MM.1S (cell line): ENCODE results near the gene QPCT.
"Not testable (repeated sequence)": the region's sequence is repeated elsewhere in the genome, so short reads cannot be mapped to it uniquely, and the experiment has no call there.

ENCODE experiments used
- DNase-seq: peaks from one replicate; pipeline ENCODE4 v3.0.0-alpha.2; 2015
- H2AFZ ChIP-seq: fragments of 300-600 bp; sonication (generic); 2 replicates; pipeline ENCODE4 v1.6.0; 2016; ENCODE audit warnings: antibody characterized with exemption, low read length
- H3F3A ChIP-seq: fragments of 300-600 bp; sonication (generic); 2 replicates; pipeline ENCODE4 v1.6.1; 2016; ENCODE audit warnings: mild to moderate bottlenecking, antibody characterized with exemption, low read length, moderate library complexity, mixed read lengths; ENCODE audit not compliant: insufficient read depth
- H3K27ac ChIP-seq: fragments of 300-600 bp; sonication (generic); 2 replicates; pipeline ENCODE4 v1.5.1; 2016; ENCODE audit warnings: mild to moderate bottlenecking, low read length
- H3K27me3 ChIP-seq: fragments of 300-600 bp; sonication (generic); replicated peaks from 2 replicates; pipeline ENCODE4 v1.6.0; 2016; ENCODE audit warnings: low read length; ENCODE audit not compliant: insufficient read depth
- H3K36me3 ChIP-seq: fragments of 300-600 bp; sonication (generic); replicated peaks from 2 replicates; pipeline ENCODE4 v1.6.1; 2016; ENCODE audit warnings: mild to moderate bottlenecking, low read length, mixed read lengths; ENCODE audit not compliant: insufficient read depth
- H3K4me1 ChIP-seq: fragments of 300-600 bp; sonication (generic); 2 replicates; pipeline ENCODE4 v1.6.1; 2016; ENCODE audit warnings: low read length, mixed read lengths
- H3K4me2 ChIP-seq: fragments of 300-600 bp; sonication (generic); 2 replicates; pipeline ENCODE4 v1.6.0; 2016; ENCODE audit warnings: low read depth, low read length
- H3K4me3 ChIP-seq: fragments of 300-600 bp; sonication (generic); 2 replicates; pipeline ENCODE4 v1.5.1; 2016; ENCODE audit warnings: low read length, mixed read lengths
- H3K79me2 ChIP-seq: fragments of 300-600 bp; sonication (generic); 2 replicates; pipeline ENCODE4 v1.6.1; 2016; ENCODE audit warnings: mixed run types, low read length, mixed read lengths
- H3K9ac ChIP-seq: fragments of 300-600 bp; sonication (generic); 2 replicates; pipeline ENCODE4 v1.6.1; 2016; ENCODE audit warnings: low read length, mixed read lengths
- H3K9me2 ChIP-seq: fragments of 300-600 bp; sonication (generic); replicated peaks from 2 replicates; pipeline ENCODE4 v1.6.1; 2016; ENCODE audit warnings: mild to moderate bottlenecking, low read length, mixed read lengths; ENCODE audit not compliant: insufficient read depth
- H3K9me3 ChIP-seq: fragments of 300-600 bp; sonication (generic); replicated peaks from 2 replicates; pipeline ENCODE4 v1.6.1; 2016; ENCODE audit warnings: mild to moderate bottlenecking, low read length, mixed read lengths; ENCODE audit not compliant: insufficient read depth
- H4K20me1 ChIP-seq: fragments of 300-600 bp; sonication (generic); 2 replicates; pipeline ENCODE4 v1.6.1; 2016; ENCODE audit warnings: mild to moderate bottlenecking, low read length, moderate library complexity, mixed read lengths; ENCODE audit not compliant: insufficient read depth
- CTCF ChIP-seq: fragments of 300-600 bp; sonication (generic); IDR thresholded peaks from 2 replicates; pipeline ENCODE4 v1.5.1; 2016; ENCODE audit warnings: antibody characterized with exemption, low read length, mixed read lengths
- EZH2 ChIP-seq: fragments of 300-600 bp; sonication (generic); optimal IDR thresholded peaks from 2 replicates; pipeline ENCODE3; 2017; ENCODE audit warnings: low read depth, mild to moderate bottlenecking, antibody characterized with exemption, low read length, mixed read lengths
- EZH2phosphoT487 ChIP-seq: fragments of 300-600 bp; sonication (generic); IDR thresholded peaks from 2 replicates; pipeline ENCODE4 v1.6.1; 2018; ENCODE audit warnings: antibody characterized with exemption, low read length

Gene QPCT

GRCh38 chr2:37402636-37403035 lies 58.2 kb downstream of the QPCT start:
- Histone ChIP-seq H3K27me3 (no peaks in the 10 kb centered on the region), H3K4me2 (no peak overlapping the region), H3K79me2 (no peaks in the 10 kb centered on the region), H3K4me1 (peaks cover 6% of the 10 kb centered on the region), H4K20me1 (no peaks in the 10 kb centered on the region), H3K4me3 (no peak overlapping the region), H2AFZ (no peak overlapping the region), H3K36me3 (no peaks in the 10 kb centered on the region), H3F3A (peaks cover 1% of the 10 kb centered on the region; the same call in 1 of the 2 replicates), H3K9me3 (no peaks in the 10 kb centered on the region), H3K27ac (no peak overlapping the region), H3K9ac (no peak overlapping the region), H3K9me2 (no peaks in the 10 kb centered on the region)
- TF ChIP-seq EZH2: no peak
- no peak for TF ChIP-seq CTCF
- TF ChIP-seq EZH2phosphoT487: no peak
- no peak for DNase-seq

DNA sequence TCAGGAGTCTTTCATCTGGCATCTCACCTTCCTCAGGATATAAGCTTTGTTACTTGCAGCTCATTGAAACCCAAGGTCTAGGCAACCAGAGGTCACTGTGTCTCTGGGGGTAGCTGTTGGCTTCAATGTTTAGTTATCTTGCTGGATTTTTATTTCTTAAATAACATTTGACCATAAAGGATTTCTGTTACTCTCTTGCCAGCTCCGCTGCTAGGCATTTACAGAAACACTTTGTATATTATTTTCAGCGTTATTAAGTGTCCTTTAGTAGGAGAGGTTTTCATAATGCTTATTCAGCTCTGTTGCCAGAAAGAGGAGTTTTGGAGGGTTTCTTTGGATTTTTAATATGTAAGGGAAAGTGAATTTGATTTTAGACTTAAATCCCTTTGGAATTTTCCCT lies 61.4 kb downstream of the QPCT start:
- Histone ChIP-seq H3K4me3 (no peak overlapping the region), H3K79me2 (no peaks in the 10 kb centered on the region), H3K36me3 (no peaks in the 10 kb centered on the region)

GRCh38 chr2:37412231-37412630 lies 67.8 kb downstream of the QPCT start:
- Histone ChIP-seq H3K36me3 (no peaks in the 10 kb centered on the region), H3K9me3 (no peaks in the 10 kb centered on the region), H3K79me2 (no peaks in the 10 kb centered on the region), H3K27ac (no peak overlapping the region), H3K4me3 (no peak overlapping the region), H3K27me3 (no peaks in the 10 kb centered on the region), H4K20me1 (no peaks in the 10 kb centered on the region), H3K4me1 (peaks cover 4% of the 10 kb centered on the region; the same call in 1 of the 2 replicates), H3F3A (no peaks in the 10 kb centered on the region), H2AFZ (no peak overlapping the region), H3K4me2 (no peak overlapping the region), H3K9ac (no peak overlapping the region), H3K9me2 (no peaks in the 10 kb centered on the region)
- no peak for TF ChIP-seq EZH2
- no peak for TF ChIP-seq EZH2phosphoT487
- TF ChIP-seq CTCF: no peak
- DNase-seq: no peak

More for the DNA sequence above, 61.4 kb downstream of the QPCT start:
- no peaks in the 10 kb centered on the region for H3K9me2 ChIP-seq
- no peak for TF ChIP-seq CTCF
- no peak for TF ChIP-seq EZH2phosphoT487
- TF ChIP-seq EZH2: no peak
- no peak overlapping the region for H3K27ac ChIP-seq
- no peaks in the 10 kb centered on the region for H3K9me3 ChIP-seq
- no peak overlapping the region for H3K9ac ChIP-seq
- no peak overlapping the region for H2AFZ ChIP-seq
- no peaks in the 10 kb centered on the region for H3F3A ChIP-seq
- peaks cover 4% of the 10 kb centered on the region; the same call in 1 of the 2 replicates for H3K4me1 ChIP-seq
- DNase-seq: no peak
- no peaks in the 10 kb centered on the region for H4K20me1 ChIP-seq
- no peak overlapping the region for H3K4me2 ChIP-seq
- H3K27me3 ChIP-seq: no peaks in the 10 kb centered on the region

DNA sequence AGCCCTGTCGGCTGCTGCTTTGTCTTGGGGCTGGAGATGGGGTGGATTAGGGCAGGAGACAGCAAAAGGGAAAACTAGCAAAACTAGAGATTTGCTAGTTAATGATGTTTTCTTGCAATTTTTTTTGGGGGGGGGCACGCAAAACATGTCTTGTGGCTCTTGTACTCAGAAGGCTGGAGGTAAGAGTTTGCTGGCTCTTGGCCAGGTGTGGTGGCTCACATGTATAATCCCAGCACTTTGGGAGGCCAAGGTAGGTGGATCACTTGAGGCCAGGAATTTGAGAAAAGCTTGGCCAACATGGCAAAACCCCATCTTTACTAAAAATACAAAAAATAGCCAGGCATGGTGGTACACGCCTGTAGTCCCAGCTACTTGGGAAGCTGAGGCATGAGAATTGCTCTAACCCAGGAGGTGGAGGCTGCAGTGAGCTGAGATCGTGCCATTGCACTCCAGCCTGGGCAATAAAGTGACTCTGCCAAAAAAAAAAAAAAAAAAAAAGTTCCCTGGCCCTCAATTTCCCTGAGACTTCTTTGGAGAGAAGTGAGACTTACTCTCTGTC lies 69.6 kb downstream of the QPCT start:
- peak overlapping the region; percentile 31; the same call in 1 of the 2 replicates for H3K4me2 ChIP-seq
- not testable (repeated sequence) for H3F3A ChIP-seq, H3K9ac ChIP-seq, H3K4me3 ChIP-seq, H3K4me1 ChIP-seq, H3K27me3 ChIP-seq, H4K20me1 ChIP-seq, H3K9me2 ChIP-seq, H3K79me2 ChIP-seq, H3K27ac ChIP-seq, H3K36me3 ChIP-seq, H3K9me3 ChIP-seq, H2AFZ ChIP-seq, DNase-seq
